Measurements from ENCODE around the gene TRPV6.

TRPV6 gene

DNA sequence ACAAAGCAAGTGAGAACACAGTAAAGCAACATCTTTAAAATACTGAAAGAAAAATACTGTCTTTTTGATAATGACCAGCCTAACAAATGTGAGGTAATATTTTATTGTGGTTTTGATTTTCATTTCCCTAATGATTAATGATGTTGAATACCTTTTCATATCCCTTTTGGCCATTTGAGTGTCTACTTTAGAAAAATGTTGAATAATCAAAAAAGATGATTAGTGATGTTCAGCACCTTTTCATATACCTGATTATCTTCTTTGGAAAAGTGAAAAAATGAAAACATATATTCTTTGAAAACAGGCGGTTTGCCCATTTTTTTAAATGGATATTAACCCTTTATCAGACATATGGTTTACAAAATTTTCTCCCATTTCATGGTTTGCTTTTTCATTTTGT lies 62.8 kb downstream of the TRPV6 start:
- Histone ChIP-seq H3K27ac (no peak overlapping the region), H3K4me3 (ENCODE audit: low read depth, low read length) (no peak overlapping the region), H3K27me3 (ENCODE audit: insufficient read depth, low read depth, severe bottlenecking) (no peaks in the 10 kb centered on the region), H3K9me3 (ENCODE audit: severe bottlenecking) (peaks cover 4% of the 10 kb centered on the region), H3K36me3 (no peaks in the 10 kb centered on the region)
- TF ChIP-seq, protein P1, sequence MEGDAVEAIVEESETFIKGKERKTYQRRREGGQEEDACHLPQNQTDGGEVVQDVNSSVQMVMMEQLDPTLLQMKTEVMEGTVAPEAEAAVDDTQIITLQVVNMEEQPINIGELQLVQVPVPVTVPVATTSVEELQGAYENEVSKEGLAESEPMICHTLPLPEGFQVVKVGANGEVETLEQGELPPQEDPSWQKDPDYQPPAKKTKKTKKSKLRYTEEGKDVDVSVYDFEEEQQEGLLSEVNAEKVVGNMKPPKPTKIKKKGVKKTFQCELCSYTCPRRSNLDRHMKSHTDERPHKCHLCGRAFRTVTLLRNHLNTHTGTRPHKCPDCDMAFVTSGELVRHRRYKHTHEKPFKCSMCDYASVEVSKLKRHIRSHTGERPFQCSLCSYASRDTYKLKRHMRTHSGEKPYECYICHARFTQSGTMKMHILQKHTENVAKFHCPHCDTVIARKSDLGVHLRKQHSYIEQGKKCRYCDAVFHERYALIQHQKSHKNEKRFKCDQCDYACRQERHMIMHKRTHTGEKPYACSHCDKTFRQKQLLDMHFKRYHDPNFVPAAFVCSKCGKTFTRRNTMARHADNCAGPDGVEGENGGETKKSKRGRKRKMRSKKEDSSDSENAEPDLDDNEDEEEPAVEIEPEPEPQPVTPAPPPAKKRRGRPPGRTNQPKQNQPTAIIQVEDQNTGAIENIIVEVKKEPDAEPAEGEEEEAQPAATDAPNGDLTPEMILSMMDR (IDR thresholded peaks at IDR 0.05; ENCODE audit: low read depth, low read length): no peak
- DNase-seq: no peak
